Mucosa of rectum (tissue), 2 donors: ENCODE results near the gene RALGAPA1.

ENCODE experiments used
- H3K27ac ChIP-seq, 2 donors: one replicate each; pipeline ENCODE4 v1.7.0; 2013; ENCODE audit warnings: inconsistent platforms in 2 of 2, low read depth in 2 of 2, low read length in 2 of 2
- H3K27me3 ChIP-seq, 2 donors: one replicate each; pipeline ENCODE4 v1.7.0; 2013; ENCODE audit warnings: low read length in 2 of 2; ENCODE audit not compliant: control insufficient read depth in 2 of 2, insufficient read depth in 2 of 2
- H3K36me3 ChIP-seq, 2 donors: one replicate each; pipeline ENCODE4 v1.7.0; 2013; ENCODE audit warnings: low read length in 2 of 2; ENCODE audit not compliant: control insufficient read depth in 2 of 2, insufficient read depth in 2 of 2
- H3K4me1 ChIP-seq, 2 donors: one replicate each; pipeline ENCODE4 v1.7.0; 2013; ENCODE audit warnings: low read length in 2 of 2, mild to moderate bottlenecking in 1 of 2; ENCODE audit not compliant: control insufficient read depth in 2 of 2, insufficient read depth in 2 of 2
- H3K4me3 ChIP-seq, 2 donors: one replicate each; pipeline ENCODE4 v1.7.0; 2013; ENCODE audit warnings: low read length in 2 of 2
- H3K9ac ChIP-seq, 2 donors: one replicate each; pipeline ENCODE4 v1.7.0; 2013; ENCODE audit warnings: low read length in 2 of 2, low read depth in 1 of 2, mild to moderate bottlenecking in 1 of 2
- H3K9me3 ChIP-seq, 2 donors: one replicate each; pipeline ENCODE4 v1.7.0; 2013; ENCODE audit warnings: low read length in 2 of 2; ENCODE audit not compliant: control insufficient read depth in 2 of 2
- donor health status: healthy.
- donor health status: Normal muscosa, but diverticular disease.

Gene RALGAPA1

DNA sequence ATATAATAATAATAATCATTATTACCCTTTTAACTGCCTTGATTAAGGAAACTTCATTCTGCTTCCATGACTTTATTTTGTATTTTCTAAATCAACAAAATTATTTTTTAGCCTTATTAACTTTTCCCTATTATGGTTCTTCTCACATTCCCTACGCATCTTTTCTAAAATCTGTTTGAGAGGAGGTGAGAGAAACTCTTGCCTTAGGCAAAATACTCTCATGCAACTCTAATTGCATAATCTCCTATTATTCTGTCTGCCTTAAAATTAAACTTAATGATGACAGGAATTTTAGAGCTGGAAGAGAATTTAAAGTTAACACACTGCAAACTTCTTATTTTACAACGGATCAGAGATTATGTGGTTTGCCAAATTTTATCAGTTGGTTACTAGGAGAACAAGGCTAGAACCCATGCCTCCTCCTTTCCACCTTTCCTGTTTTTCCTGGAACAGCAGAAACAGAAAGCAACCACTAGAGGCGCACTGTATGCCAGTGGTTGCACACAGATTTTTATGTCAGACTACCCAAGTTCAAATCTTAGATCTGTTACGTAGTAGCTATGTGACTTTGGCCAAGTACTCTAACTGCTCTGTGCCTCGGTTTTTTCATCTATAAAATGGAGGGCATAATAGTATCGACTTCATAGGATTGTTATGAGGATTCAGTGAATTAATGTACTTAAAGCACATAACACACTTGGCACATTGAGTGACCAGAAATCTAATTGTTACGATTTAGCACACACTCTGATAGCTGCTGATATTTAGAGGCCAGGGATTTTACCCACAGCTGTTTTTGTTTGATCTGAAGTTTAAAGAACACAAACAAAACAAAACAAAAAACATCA is 12.7 kb upstream of the RALGAPA1 start:
- H3K9me3 ChIP-seq: no peaks in the 10 kb centered on the region
- H3K9ac ChIP-seq: no peak overlapping the region
- no peaks in the 10 kb centered on the region for H3K27me3 ChIP-seq
- no peak overlapping the region for H3K27ac ChIP-seq
- no peaks in the 10 kb centered on the region for H3K36me3 ChIP-seq
- no peak overlapping the region for H3K4me3 ChIP-seq
- H3K4me1 ChIP-seq: no peaks in the 10 kb centered on the region

DNA sequence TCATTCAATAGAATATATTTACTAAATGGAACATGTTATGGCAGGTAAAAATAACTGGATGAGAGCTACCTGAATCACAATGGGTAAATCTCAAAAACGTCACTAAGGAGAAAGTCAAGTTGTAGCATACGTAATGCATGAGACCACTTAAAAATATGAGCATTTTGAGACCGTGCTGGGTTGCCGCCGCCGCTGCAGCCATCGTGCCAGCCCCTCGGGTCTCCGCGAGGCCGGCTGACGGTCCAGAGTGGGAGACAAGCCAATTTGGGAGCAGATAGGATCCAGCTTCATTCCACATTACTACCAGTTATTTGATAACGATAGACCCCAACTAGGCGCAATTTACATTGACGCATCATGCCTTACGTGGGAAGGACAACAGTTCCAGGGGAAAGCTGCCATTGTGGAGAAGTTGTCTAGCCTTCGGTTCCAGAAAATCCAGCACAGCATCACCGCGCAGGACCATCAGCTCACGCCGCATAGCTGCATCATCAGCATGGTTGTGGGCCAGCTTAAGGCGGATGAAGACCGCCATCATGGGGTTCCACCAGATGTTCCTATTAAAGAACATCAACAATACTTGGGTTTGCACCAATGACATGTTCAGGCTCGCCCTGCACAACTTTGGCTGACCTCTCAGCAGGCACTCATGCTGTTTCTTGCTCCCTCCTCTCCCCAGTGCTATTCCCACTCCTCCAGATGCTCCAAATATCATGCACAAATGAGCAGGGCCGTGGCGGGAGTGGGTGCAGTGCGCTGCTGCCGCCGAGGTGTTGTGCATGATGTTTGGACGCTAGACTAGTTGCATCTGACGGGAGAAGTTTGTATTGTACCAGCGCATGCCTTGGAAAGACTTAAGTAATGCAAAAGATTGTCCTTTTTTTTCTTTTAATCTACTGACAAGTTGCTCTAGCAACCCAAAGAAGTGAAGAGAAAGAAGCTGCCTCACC is 10.8 kb upstream of the RALGAPA1 start:
- Histone ChIP-seq H3K4me3 (no peak overlapping the region), H3K27ac (no peak overlapping the region), H3K9me3 (no peaks in the 10 kb centered on the region), H3K36me3 (no peaks in the 10 kb centered on the region), H3K27me3 (no peaks in the 10 kb centered on the region), H3K4me1 (no peaks in the 10 kb centered on the region), H3K9ac (no peak overlapping the region)

DNA sequence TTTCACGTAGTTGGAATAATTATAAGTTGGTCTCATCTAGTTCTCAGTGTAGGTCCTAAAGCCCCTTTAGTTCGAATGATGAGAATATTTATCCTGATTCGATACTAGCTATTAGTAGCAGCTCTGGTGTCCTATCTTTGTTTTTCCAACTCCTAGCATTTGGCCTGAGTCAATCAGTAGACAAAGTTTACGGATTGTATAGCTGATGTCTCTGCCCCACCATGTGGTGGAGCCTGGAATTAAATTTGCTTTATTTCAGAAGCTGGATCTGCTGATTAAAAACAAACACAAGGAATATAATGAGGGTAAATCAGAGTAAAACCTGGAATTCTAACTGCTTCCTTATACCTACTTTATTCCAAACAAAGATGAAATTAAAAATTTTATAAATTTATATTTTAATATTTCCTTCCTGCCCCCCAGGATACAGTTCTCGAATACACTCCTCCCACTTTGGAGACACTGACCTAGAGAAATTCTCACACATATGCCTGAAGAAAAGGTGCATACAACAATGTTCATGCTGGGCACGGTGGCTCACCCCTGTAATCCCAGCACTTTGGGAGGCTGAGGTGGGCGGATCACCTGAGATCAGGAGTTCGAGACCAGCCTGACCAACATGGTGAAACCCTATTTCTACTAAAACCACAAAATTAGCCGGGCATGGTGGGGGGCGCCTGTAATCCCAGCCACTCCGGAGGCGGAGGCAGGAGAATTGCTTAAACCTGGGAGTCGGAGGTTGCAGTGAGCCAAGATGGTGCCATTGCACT is 9.4 kb upstream of the RALGAPA1 start:
- H3K4me3 ChIP-seq: no peak overlapping the region
- no peaks in the 10 kb centered on the region for H3K4me1 ChIP-seq
- H3K36me3 ChIP-seq: no peaks in the 10 kb centered on the region
- no peaks in the 10 kb centered on the region for H3K9me3 ChIP-seq
- no peaks in the 10 kb centered on the region for H3K27me3 ChIP-seq
- no peak overlapping the region for H3K27ac ChIP-seq
- H3K9ac ChIP-seq: no peak overlapping the region

DNA sequence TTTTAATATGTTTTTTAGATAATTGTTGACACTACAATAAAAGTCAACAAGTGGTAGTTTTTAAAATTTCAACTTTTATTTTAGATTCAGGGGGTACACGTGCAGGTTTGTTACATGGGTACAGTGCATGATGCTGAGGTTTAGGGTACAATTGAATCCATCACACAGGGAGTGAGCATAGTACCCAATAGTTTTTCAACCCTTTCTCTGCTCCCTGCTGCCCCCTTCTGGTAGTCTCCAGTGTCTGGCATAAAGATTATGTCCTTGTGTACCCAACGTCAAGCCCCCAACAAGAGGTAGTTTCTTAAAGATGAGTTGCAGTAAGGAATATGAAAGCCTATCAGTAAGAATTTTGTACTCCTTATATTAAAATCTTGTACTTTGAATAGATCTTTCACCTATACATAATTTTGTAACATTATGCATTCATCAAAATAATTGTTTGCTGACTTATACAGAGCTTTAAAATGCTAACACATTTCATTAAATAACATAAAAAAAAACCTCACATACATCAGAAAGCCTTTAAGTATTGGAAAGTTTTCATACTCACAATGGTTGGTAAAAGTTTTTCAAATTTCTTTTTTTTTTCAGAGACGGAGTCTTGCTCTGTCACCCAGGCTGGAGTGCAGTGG is 5.4 kb upstream of the RALGAPA1 start:
- Histone ChIP-seq H3K4me3 (no peak overlapping the region), H3K4me1 (no peaks in the 10 kb centered on the region), H3K9ac (no peak overlapping the region), H3K36me3 (no peaks in the 10 kb centered on the region), H3K27ac (no peak overlapping the region), H3K9me3 (no peaks in the 10 kb centered on the region), H3K27me3 (no peaks in the 10 kb centered on the region)

DNA sequence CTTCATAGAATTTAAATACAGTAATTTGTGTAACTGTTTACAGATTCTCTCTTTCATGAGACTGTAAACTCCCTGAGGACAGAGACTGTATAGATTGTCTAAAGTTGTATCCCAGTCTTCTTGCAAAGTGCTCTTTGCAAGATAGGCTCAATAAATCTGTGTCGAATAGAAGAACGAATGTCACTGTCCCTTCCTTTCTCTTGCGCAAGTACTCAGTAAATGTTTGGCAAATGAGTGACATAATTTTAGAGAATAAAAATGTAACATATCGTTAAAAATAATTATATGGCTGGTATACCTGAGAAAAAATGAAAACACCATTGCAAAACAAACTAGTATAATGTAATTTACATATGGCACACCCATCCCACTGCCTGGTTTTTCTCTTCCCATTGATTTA is 1.9 kb upstream of the RALGAPA1 start:
- H3K9ac ChIP-seq: no peak overlapping the region
- no peaks in the 10 kb centered on the region for H3K27me3 ChIP-seq
- H3K9me3 ChIP-seq: no peaks in the 10 kb centered on the region
- H3K27ac ChIP-seq: no peak overlapping the region
- no peak overlapping the region for H3K4me3 ChIP-seq
- H3K4me1 ChIP-seq: peaks cover 13 to 16% of the 10 kb centered on the region in 2 donors
- no peaks in the 10 kb centered on the region for H3K36me3 ChIP-seq

DNA sequence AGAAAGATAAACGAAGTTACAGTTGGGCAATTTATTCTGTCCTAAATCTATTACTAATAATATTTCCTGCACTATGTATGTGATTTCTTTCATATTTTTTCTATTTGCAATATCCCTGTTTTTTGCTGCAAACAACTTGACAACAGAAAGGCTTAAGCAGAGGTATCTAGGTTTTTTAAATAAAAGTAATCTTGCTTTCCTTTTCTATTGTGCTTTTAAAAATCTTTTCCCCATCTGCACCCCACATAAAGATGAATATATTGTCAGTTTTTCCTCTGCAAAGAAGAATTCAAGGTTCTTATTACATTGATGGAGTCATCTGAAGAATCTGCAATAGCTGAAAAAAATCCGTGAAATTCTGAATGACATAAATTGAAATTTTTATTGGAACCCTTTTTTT is 502 bp upstream of the RALGAPA1 start:
- Histone ChIP-seq H3K27ac (peak overlapping the region; percentile 89 to 90), H3K4me1 (peaks cover 13 to 20% of the 10 kb centered on the region in 2 donors), H3K27me3 (no peaks in the 10 kb centered on the region), H3K9me3 (no peaks in the 10 kb centered on the region), H3K4me3 (peak overlapping the region; percentile 77 to 81), H3K36me3 (no peaks in the 10 kb centered on the region), H3K9ac (no peak overlapping the region)

DNA sequence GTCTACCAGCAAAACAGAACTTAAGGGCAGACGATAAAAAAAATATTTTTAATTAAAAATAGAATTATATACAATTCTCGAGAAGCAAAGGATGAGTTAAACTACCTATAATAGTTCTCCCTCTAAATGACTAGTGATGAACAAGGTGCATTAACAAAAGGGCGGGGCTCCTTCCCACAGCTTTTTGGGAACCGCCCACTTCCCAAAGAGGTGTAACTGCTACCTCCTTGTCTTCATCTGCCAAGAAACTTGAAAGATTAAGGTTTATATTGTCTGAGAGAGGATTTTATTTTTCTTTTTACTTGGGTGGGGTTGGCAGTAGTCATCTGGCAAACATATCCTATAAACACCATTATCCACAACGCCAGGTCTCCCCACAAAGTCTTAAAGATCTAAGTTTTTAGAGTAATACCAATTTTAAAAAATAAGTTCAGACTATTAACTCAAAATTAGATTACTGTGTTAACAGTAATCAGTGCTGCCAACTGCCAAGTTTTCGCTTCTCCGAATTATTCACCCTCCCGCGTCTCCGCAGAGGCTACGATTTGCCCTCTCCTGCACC is 938 bp downstream of the RALGAPA1 start:
- Histone ChIP-seq H3K36me3 (peaks cover 0 to 3% of the 10 kb centered on the region in 2 donors), H3K27ac (peak overlapping the region; percentile 89 to 90), H3K9ac (peak overlapping the region; percentile 54 to 88), H3K27me3 (no peaks in the 10 kb centered on the region), H3K4me1 (peaks cover 13 to 20% of the 10 kb centered on the region in 2 donors), H3K9me3 (no peaks in the 10 kb centered on the region), H3K4me3 (peak overlapping the region; percentile 77 to 81)

DNA sequence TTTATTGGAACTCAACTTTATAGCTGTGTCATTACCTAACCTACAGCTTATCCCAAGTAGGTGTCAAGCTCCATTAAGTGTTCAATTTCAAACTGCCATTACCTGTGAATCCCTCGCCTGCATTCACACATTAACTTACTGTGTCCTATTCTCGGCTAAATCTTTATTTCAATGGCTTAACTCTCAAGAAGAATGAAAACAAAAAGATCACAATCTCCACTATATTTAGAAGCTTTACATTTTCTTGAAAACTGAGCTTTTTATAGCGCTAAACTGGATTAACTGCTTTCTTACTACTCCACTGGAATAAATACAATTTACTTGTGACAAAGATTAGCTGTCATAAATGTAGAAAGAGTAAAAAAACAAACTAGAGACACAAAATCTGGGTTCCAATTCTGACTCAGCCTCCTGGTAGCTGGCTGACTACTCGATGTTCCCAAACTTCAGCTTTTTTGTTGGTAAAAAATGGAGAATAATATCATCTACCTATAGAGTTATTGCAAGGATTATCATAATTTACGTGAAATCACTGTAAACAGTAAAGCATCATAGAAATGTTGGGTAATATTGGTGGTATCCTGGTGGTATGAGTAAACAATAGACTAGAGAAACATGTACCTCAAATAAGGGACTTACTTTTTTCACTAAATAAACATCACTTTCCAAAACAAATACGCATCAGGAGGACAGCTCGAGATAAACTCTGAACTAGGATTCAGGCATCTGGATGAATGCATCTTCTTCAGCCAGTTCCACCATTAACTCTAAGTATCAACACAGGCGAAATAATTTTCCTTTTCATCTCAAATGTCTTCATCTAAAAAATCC is 1.7 kb downstream of the RALGAPA1 start:
- Histone ChIP-seq H3K27ac (peak overlapping the region in 1 of 2 donors; percentile 22), H3K9ac (peak overlapping the region in 1 of 2 donors; percentile 48), H3K4me3 (peak overlapping the region; percentile 77 to 81), H3K36me3 (peaks cover 0 to 3% of the 10 kb centered on the region in 2 donors), H3K27me3 (no peaks in the 10 kb centered on the region), H3K9me3 (no peaks in the 10 kb centered on the region), H3K4me1 (peaks cover 17 to 20% of the 10 kb centered on the region in 2 donors)
